Measurements from ENCODE around the gene PKHD1.

DNA sequence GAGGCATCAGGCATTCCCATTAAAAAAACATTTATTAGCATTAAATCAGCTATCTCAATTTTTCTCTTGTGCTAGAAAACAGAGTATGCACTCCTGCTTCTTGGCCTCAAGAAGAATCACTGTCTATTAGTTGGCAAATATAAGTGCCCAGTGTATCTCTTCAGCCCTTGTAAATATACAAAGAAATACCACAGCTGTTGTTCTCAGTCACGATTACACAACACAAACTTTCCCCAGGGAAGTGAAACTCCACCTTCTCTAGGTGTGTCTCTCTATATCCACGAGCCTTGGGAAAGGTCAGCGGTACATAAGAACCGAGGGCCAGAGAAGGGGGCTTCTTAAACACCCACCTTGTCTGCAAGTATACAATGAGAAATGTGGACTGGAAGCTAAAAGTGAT is 194.7 kb downstream of the PKHD1 start:
- no peak for TF ChIP-seq EZH2 (IDR thresholded peaks at IDR 0.05; ENCODE audit: borderline replicate concordance)
- TF ChIP-seq, protein P1, sequence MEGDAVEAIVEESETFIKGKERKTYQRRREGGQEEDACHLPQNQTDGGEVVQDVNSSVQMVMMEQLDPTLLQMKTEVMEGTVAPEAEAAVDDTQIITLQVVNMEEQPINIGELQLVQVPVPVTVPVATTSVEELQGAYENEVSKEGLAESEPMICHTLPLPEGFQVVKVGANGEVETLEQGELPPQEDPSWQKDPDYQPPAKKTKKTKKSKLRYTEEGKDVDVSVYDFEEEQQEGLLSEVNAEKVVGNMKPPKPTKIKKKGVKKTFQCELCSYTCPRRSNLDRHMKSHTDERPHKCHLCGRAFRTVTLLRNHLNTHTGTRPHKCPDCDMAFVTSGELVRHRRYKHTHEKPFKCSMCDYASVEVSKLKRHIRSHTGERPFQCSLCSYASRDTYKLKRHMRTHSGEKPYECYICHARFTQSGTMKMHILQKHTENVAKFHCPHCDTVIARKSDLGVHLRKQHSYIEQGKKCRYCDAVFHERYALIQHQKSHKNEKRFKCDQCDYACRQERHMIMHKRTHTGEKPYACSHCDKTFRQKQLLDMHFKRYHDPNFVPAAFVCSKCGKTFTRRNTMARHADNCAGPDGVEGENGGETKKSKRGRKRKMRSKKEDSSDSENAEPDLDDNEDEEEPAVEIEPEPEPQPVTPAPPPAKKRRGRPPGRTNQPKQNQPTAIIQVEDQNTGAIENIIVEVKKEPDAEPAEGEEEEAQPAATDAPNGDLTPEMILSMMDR (IDR thresholded peaks at IDR 0.05; ENCODE audit: poor library complexity), result no peak
- no peak for TF ChIP-seq EZH2phosphoT487 (IDR thresholded peaks at IDR 0.05; ENCODE audit: low read depth, severe bottlenecking, unreplicated experiment)

All from hepatocyte (in vitro differentiated cells).